ENCODE data around the gene UBE2J2. TPM values are rescaled to one million over a fixed set of nuclear protein-coding genes. Genes with fewer than 3 reads are reported as not detected.
"Not testable (repeated sequence)": the region's sequence is repeated elsewhere in the genome, so short reads cannot be mapped to it uniquely, and the experiment has no call there.

UBE2J2 gene
- total and polyA plus RNA-seq, 2 of the 4 experiments (the other 2 are of a cell fraction): 20.6 to 67.5 TPM

GRCh38 chr1:1316199-1316598 is 42.5 kb upstream of the UBE2J2 start:
- H4K5ac ChIP-seq (ENCODE audit: low read depth, low read length); H3K23ac ChIP-seq (ENCODE audit: low read depth, low read length); H3K14ac ChIP-seq (replicated peaks; ENCODE audit: low read depth, low read length); intact Hi-C loops (cut with micrococcal nuclease); H4K91ac ChIP-seq (ENCODE audit: insufficient read depth, low read depth, low read length); H2BK120ac ChIP-seq (ENCODE audit: low read depth, low read length); H3K4ac ChIP-seq (ENCODE audit: low read depth, low read length); H3K9me3 ChIP-seq (ENCODE audit: control insufficient read depth, insufficient read depth, low read length); DNase-seq; H3K18ac ChIP-seq (ENCODE audit: low read depth, low read length); H2AFZ ChIP-seq (replicated peaks; ENCODE audit: low read length, poor library complexity); dilution Hi-C loops (cut with HindIII; ENCODE audit: low sequenced_read_pairs, unreplicated experiment); H2BK20ac ChIP-seq (ENCODE audit: low read depth, low read length); H3K9me1 ChIP-seq (ENCODE audit: insufficient read depth, low read length); H3K4me2 ChIP-seq (ENCODE audit: low read depth, low read length); CTCF ChIA-PET; H2AK5ac ChIP-seq (ENCODE audit: low read depth, low read length); H3K9ac ChIP-seq (ENCODE audit: low read depth, low read length); POLR2A ChIA-PET (ENCODE audit: unreplicated experiment); H3K27me3 ChIP-seq (ENCODE audit: control insufficient read depth, insufficient read depth, low read length); H3K4me1 ChIP-seq (ENCODE audit: control insufficient read depth, insufficient read depth, low read length); H3K56ac ChIP-seq (ENCODE audit: extremely low read depth, insufficient read depth, low read length); H3K4me3 ChIP-seq (ENCODE audit: insufficient read depth, low read depth, low read length); in situ Hi-C loops (cut with MboI; ENCODE audit: low sequenced_read_pairs); H2BK15ac ChIP-seq (ENCODE audit: low read depth, low read length); H3K27ac ChIP-seq (ENCODE audit: insufficient read depth, low read length); H2BK5ac ChIP-seq (ENCODE audit: low read depth, low read length, poor library complexity, severe bottlenecking); H4K8ac ChIP-seq (ENCODE audit: low read depth in 2 of 2, low read length in 2 of 2); BruUV-seq (replicated peaks); ATAC-seq (ENCODE audit: low read depth); H2AK9ac ChIP-seq (replicated peaks; ENCODE audit: low read depth, low read length, poor library complexity): not testable (repeated sequence)
- 72% methylated on average over 3 of the region's 8 CpGs; no CpG with 5 or more reads in 1 of the 2 experiments for WGBS, 2 experiments (ENCODE audit: extremely low coverage in 2 of 2, insufficient read length in 1 of 2)
- H3K36me3 ChIP-seq (ENCODE audit: control insufficient read depth, insufficient read depth, low read length): peaks cover 67% of the 10 kb centered on the region
- H3K79me1 ChIP-seq (ENCODE audit: low read depth in 1 of 2, low read length in 2 of 2): peaks cover 16 to 64% of the 10 kb centered on the region in 2 experiments
- H4K20me1 ChIP-seq (ENCODE audit: insufficient read depth, low read length): peaks cover 70% of the 10 kb centered on the region

Data from IMR-90 (cell line).